ENCODE data around the gene C6orf141. TPM values are rescaled to one million over a fixed set of nuclear protein-coding genes. Genes with fewer than 3 reads are reported as not detected.
A peak's percentile ranks its signal among the peaks of the same experiment; 100 is the strongest.

The C6orf141 gene
- total and polyA plus RNA-seq, 7 experiments from 2014 or later: 0.29 TPM; not detected in 6

GRCh38 chr6:49546331-49546730 is 4.1 kb upstream of the C6orf141 start:
- H3K4me1 ChIP-seq (ENCODE audit: control insufficient read depth in 2 of 2, insufficient read depth in 2 of 2, low read length in 2 of 2): peaks cover 0 to 4% of the 10 kb centered on the region in 2 donors
- Mint-ChIP-seq H3K27ac (no peak overlapping the region), H3K4me3 (no peak overlapping the region), H3K27me3 (peaks cover 30 to 57% (median 31%) of the 10 kb centered on the region in 5 donors), H3K9me3 (peaks cover 0 to 3% (median 0%) of the 10 kb centered on the region in 11 donors), H3K36me3 (no peaks in the 10 kb centered on the region), H3K4me1 (peaks cover 9 to 12% (median 11%) of the 10 kb centered on the region in 7 donors)
- no peaks in the 10 kb centered on the region for H3K9me3 ChIP-seq (ENCODE audit: control insufficient read depth in 2 of 3, low read length in 3 of 3)
- H3K27me3 ChIP-seq (ENCODE audit: control insufficient read depth in 2 of 2, insufficient read depth in 2 of 2, low read length in 2 of 2): peaks cover 0 to 3% of the 10 kb centered on the region in 2 donors
- ATAC-seq: no peak
- intact Hi-C loops (cut with micrococcal nuclease): no loop called here
- H3K36me3 ChIP-seq (ENCODE audit: control insufficient read depth in 2 of 3, insufficient read depth in 3 of 3, low read length in 3 of 3): no peaks in the 10 kb centered on the region
- H3K4me3 ChIP-seq (ENCODE audit: low read length): no peak overlapping the region
- DNase-seq: no peak
- no peak overlapping the region for H3K27ac ChIP-seq (ENCODE audit: low read depth, low read length)
- ChIA-PET POLR2A (no interaction called here), CTCF (no interaction called here)

GRCh38 chr6:49548613-49549304 is 1.7 kb upstream of the C6orf141 start:
- H3K4me1 ChIP-seq (ENCODE audit: control insufficient read depth in 2 of 2, insufficient read depth in 2 of 2, low read length in 2 of 2): peaks cover 0 to 5% of the 10 kb centered on the region in 2 donors
- peaks cover 38 to 66% (median 42%) of the 10 kb centered on the region in 5 donors for H3K27me3 Mint-ChIP-seq
- DNase-seq (no peak), ATAC-seq (no peak)
- H3K9me3 Mint-ChIP-seq: no peaks in the 10 kb centered on the region
- no peak overlapping the region for H3K27ac ChIP-seq (ENCODE audit: low read depth, low read length)
- ChIA-PET POLR2A (no interaction called here), CTCF (no interaction called here)
- H3K36me3 ChIP-seq (ENCODE audit: control insufficient read depth in 2 of 3, insufficient read depth in 3 of 3, low read length in 3 of 3): no peaks in the 10 kb centered on the region
- no peak overlapping the region for H3K4me3 ChIP-seq (ENCODE audit: low read length)
- peaks cover 12 to 23% (median 17%) of the 10 kb centered on the region in 7 donors for H3K4me1 Mint-ChIP-seq
- H3K9me3 ChIP-seq (ENCODE audit: control insufficient read depth in 2 of 3, low read length in 3 of 3): no peaks in the 10 kb centered on the region
- no peaks in the 10 kb centered on the region for H3K36me3 Mint-ChIP-seq
- intact Hi-C loops (cut with micrococcal nuclease): no loop called here
- H3K27me3 ChIP-seq (ENCODE audit: control insufficient read depth in 2 of 2, insufficient read depth in 2 of 2, low read length in 2 of 2): peaks cover 0 to 3% of the 10 kb centered on the region in 2 donors
- peak overlapping the region in 1 of 10 donors; percentile 7 for H3K4me3 Mint-ChIP-seq
- no peak overlapping the region for H3K27ac Mint-ChIP-seq

GRCh38 chr6:49549691-49550491 is 577 bp upstream of the C6orf141 start:
- Histone ChIP-seq H3K4me3 (ENCODE audit: low read length) (peak overlapping the region; percentile 16), H3K4me1 (ENCODE audit: control insufficient read depth in 2 of 2, insufficient read depth in 2 of 2, low read length in 2 of 2) (peaks cover 0 to 5% of the 10 kb centered on the region in 2 donors), H3K36me3 (ENCODE audit: control insufficient read depth in 2 of 3, insufficient read depth in 3 of 3, low read length in 3 of 3) (no peaks in the 10 kb centered on the region), H3K27me3 (ENCODE audit: control insufficient read depth in 2 of 2, insufficient read depth in 2 of 2, low read length in 2 of 2) (peaks cover 0 to 1% of the 10 kb centered on the region in 2 donors), H3K9me3 (ENCODE audit: control insufficient read depth in 2 of 3, low read length in 3 of 3) (no peaks in the 10 kb centered on the region), H3K27ac (ENCODE audit: low read depth, low read length) (no peak overlapping the region)
- DNase-seq: no peak
- Mint-ChIP-seq H3K9me3 (no peaks in the 10 kb centered on the region), H3K27me3 (peaks cover 38 to 61% (median 49%) of the 10 kb centered on the region in 5 donors), H3K36me3 (peaks cover 0 to 2% (median 0%) of the 10 kb centered on the region in 5 donors), H3K27ac (no peak overlapping the region), H3K4me3 (peak overlapping the region; percentile 67 to 86 (median 80)), H3K4me1 (peaks cover 12 to 23% (median 18%) of the 10 kb centered on the region in 7 donors)
- no peak for ATAC-seq
- CTCF ChIA-PET: no interaction called here
- POLR2A ChIA-PET: no interaction called here
- intact Hi-C loops (cut with micrococcal nuclease): no loop called here

- H3K36me3 Mint-ChIP-seq: peaks cover 0 to 3% (median 0%) of the 10 kb centered on the region in 5 donors
- peaks cover 12 to 23% (median 18%) of the 10 kb centered on the region in 7 donors for H3K4me1 Mint-ChIP-seq
- Histone ChIP-seq H3K4me1 (ENCODE audit: control insufficient read depth in 2 of 2, insufficient read depth in 2 of 2, low read length in 2 of 2) (peaks cover 0 to 5% of the 10 kb centered on the region in 2 donors), H3K27me3 (ENCODE audit: control insufficient read depth in 2 of 2, insufficient read depth in 2 of 2, low read length in 2 of 2) (no peaks in the 10 kb centered on the region), H3K36me3 (ENCODE audit: control insufficient read depth in 2 of 3, insufficient read depth in 3 of 3, low read length in 3 of 3) (no peaks in the 10 kb centered on the region), H3K27ac (ENCODE audit: low read depth, low read length) (no peak overlapping the region), H3K4me3 (ENCODE audit: low read length) (peak overlapping the region; percentile 26), H3K9me3 (ENCODE audit: control insufficient read depth in 2 of 3, low read length in 3 of 3) (no peaks in the 10 kb centered on the region)
- peak overlapping the region in 1 of 9 donors; percentile 10 for H3K27ac Mint-ChIP-seq
- CTCF ChIA-PET: no interaction called here
- intact Hi-C loops (cut with micrococcal nuclease): no loop called here
- POLR2A ChIA-PET: no interaction called here
- H3K27me3 Mint-ChIP-seq: peaks cover 38 to 55% (median 47%) of the 10 kb centered on the region in 5 donors
- H3K4me3 Mint-ChIP-seq: peak overlapping the region; percentile 70 to 86 (median 80)
- H3K9me3 Mint-ChIP-seq: no peaks in the 10 kb centered on the region
- ATAC-seq (peak; percentile 26), DNase-seq (peak in 4 of 9 donors; percentile 1 to 27 (median 4))
These were observed 804 bp downstream of the C6orf141 start for GRCh38 chr6:49551078-49551865.

- Histone ChIP-seq H3K36me3 (ENCODE audit: control insufficient read depth in 2 of 3, insufficient read depth in 3 of 3, low read length in 3 of 3) (no peaks in the 10 kb centered on the region), H3K9me3 (ENCODE audit: control insufficient read depth in 2 of 3, low read length in 3 of 3) (no peaks in the 10 kb centered on the region), H3K4me3 (ENCODE audit: low read length) (peak overlapping the region; percentile 26), H3K27me3 (ENCODE audit: control insufficient read depth in 2 of 2, insufficient read depth in 2 of 2, low read length in 2 of 2) (no peaks in the 10 kb centered on the region), H3K27ac (ENCODE audit: low read depth, low read length) (no peak overlapping the region), H3K4me1 (ENCODE audit: control insufficient read depth in 2 of 2, insufficient read depth in 2 of 2, low read length in 2 of 2) (peaks cover 0 to 5% of the 10 kb centered on the region in 2 donors)
- POLR2A ChIA-PET: no interaction called here
- Mint-ChIP-seq H3K9me3 (no peaks in the 10 kb centered on the region), H3K27ac (no peak overlapping the region), H3K27me3 (peaks cover 38 to 53% (median 45%) of the 10 kb centered on the region in 5 donors), H3K36me3 (peaks cover 0 to 3% (median 0%) of the 10 kb centered on the region in 5 donors), H3K4me1 (peaks cover 12 to 28% (median 18%) of the 10 kb centered on the region in 7 donors), H3K4me3 (peak overlapping the region; percentile 70 to 86 (median 80))
- ATAC-seq (no peak), DNase-seq (no peak)
- intact Hi-C loops (cut with micrococcal nuclease): no loop called here
- CTCF ChIA-PET: no interaction called here
These were observed 1.3 kb downstream of the C6orf141 start for GRCh38 chr6:49551866-49552129.

GRCh38 chr6:49552596-49552995 is 2.1 kb downstream of the C6orf141 start:
- DNase-seq (peak in 1 of 9 donors; percentile 1), ATAC-seq (no peak)
- H3K36me3 Mint-ChIP-seq: peaks cover 0 to 3% (median 0%) of the 10 kb centered on the region in 5 donors
- H3K4me3 Mint-ChIP-seq: peak overlapping the region in 4 of 10 donors; percentile 5 to 72 (median 24)
- Histone ChIP-seq H3K9me3 (ENCODE audit: control insufficient read depth in 2 of 3, low read length in 3 of 3) (no peaks in the 10 kb centered on the region), H3K27me3 (ENCODE audit: control insufficient read depth in 2 of 2, insufficient read depth in 2 of 2, low read length in 2 of 2) (no peaks in the 10 kb centered on the region), H3K4me1 (ENCODE audit: control insufficient read depth in 2 of 2, insufficient read depth in 2 of 2, low read length in 2 of 2) (peaks cover 0 to 5% of the 10 kb centered on the region in 2 donors), H3K36me3 (ENCODE audit: control insufficient read depth in 2 of 3, insufficient read depth in 3 of 3, low read length in 3 of 3) (no peaks in the 10 kb centered on the region), H3K27ac (ENCODE audit: low read depth, low read length) (no peak overlapping the region), H3K4me3 (ENCODE audit: low read length) (no peak overlapping the region)
- peaks cover 34 to 45% (median 39%) of the 10 kb centered on the region in 5 donors for H3K27me3 Mint-ChIP-seq
- H3K4me1 Mint-ChIP-seq: peaks cover 12 to 28% (median 18%) of the 10 kb centered on the region in 7 donors
- intact Hi-C loops (cut with micrococcal nuclease): no loop called here
- CTCF ChIA-PET: no interaction called here
- H3K9me3 Mint-ChIP-seq: no peaks in the 10 kb centered on the region
- POLR2A ChIA-PET: no interaction called here
- no peak overlapping the region for H3K27ac Mint-ChIP-seq

All from naive thymus-derived CD4-positive, alpha-beta T cell (primary cell).